HG02970 (cell line): ENCODE measurements around the gene KIAA1755.

Experiments
- ATAC-seq: cut with Tn5 transposase; IDR thresholded peaks from one replicate; pipeline ENCODE4 v1.9.1; 2021; ENCODE audit warnings: mild to moderate bottlenecking, moderate library complexity, moderate number of reproducible peaks; ENCODE audit not compliant: unreplicated experiment, low FRiP score

Gene KIAA1755

DNA sequence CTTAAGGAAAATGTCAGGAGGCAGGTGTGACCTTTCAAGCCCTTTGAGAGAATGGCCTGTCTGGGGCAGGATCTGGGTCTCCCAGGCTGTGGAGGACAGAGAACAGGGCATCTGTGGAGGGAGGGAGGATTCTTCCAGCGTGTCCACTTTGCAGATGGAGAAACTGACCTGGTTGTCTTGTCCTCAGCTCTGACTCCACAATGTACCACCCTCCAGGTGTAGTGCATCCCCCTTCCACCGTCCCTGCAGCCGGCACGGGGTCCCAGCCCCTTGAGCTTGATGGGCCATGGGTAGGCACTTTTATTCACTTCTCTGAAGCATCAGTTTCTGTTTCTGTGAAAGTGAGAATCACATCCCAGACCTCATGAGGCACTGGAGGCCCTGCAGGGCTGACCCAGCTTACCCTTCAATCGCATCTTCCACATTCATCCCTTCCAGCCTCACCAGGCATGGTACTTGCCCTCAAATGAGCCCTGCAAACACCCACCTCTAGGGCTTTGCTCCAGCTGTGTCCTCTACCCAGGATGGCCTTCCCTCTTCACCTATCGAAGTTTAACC lies 90.8 kb downstream of the KIAA1755 start:
- no peak for ATAC-seq

DNA sequence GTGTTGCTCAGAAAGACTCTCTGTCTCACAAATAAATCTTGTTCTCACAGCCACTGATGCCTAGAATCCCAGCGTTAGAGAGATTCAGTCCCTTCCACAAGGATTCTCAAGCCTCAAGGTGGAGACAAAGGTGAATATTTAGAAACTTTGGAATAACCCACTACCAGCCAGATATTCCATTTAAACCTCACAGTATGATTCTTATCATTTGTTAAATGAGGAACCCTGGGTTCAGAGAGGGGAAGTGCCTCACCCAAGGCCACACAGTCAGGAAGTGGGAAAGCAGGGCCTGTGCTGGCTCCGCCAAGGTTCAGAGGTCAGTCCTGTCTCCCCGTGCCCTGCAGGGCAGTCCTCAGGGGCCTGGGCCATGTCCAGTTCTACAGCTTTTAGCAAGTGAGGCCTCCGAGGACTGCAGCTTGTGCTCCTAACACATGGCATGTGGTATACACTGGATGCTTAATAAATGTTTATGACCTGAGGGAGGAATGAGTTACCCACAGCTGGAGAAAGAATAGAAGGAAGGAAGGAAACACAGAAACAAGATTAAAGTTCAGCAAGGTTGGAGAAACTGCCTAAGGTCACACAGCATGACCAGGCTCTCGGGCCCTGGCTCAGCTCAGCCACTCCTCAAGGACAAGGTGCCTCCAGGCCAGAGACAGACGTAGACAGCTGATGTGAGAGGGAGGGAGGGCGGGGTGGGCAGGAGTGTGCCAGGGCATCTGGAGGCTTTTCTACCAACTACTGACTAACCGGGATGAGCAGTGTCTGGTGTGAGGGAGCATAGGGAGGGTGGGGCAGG lies 91.5 kb downstream of the KIAA1755 start:
- no peak for ATAC-seq

DNA sequence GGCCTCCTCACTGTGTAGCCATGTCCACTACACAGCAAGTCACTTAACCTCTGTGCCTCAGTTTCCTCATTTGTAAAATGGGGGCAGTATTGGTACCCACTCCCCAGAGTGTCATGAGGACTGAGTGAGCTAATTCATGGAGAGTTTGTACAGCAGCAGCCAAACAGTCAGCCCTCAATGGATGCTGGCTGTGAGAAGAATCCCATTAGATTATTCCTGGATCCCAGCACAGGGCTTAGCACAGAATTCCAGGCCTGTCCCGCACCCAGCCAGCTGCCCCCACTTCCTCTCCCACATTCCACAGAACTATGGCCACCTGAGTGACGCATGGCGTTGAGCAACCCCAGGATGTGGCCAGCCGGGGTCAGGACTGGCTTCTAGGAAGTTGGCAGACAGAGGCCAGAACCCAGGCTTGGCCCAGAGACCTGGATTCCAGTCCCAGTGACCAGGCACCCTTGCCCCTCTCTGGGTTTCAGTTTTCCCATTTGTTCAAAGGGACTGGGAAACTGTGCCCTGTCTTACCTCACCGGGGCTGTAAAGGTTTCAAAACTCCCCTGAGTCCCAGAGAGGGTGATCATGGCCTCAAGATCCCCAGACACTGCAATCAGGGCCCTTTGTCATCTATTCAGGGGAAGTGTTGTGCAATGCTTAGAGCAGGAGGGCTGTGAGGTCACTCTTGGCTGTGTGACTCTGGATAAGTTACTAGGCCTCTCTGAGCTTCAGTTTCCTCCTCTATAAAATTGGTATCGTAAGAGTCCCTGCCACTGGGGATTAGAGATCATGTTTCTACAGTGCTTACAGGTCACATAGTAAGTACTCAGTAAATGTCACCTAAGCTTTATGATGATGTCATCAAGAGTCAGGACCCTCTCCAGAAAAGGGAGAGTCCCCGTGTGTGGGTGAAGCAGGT lies 92.4 kb downstream of the KIAA1755 start:
- no peak for ATAC-seq

DNA sequence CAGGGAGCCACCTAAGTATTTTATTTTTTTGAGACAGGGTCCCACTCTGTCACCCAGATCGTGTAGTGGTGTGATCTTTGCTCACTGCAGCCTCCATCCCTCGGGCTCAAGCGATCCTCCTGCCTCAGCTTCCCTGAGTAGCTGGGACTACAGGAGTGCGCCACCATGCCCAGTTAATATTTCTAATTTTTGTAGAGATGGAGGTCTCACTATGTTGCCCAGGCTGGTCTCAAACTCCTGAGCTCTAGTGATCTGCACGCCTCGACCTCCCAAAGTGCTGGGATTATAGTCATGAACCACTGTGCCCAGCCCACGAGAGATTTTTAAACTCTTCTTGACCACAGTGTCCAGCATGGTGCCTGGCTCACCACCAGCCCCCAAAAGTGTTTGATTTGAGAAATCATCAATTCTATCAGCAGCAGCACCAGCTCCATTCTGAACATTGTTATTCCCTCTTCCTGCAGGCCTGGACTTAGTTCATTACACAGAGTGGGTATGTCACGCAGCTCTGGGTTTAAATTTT lies 93.1 kb downstream of the KIAA1755 start:
- no peak for ATAC-seq

DNA sequence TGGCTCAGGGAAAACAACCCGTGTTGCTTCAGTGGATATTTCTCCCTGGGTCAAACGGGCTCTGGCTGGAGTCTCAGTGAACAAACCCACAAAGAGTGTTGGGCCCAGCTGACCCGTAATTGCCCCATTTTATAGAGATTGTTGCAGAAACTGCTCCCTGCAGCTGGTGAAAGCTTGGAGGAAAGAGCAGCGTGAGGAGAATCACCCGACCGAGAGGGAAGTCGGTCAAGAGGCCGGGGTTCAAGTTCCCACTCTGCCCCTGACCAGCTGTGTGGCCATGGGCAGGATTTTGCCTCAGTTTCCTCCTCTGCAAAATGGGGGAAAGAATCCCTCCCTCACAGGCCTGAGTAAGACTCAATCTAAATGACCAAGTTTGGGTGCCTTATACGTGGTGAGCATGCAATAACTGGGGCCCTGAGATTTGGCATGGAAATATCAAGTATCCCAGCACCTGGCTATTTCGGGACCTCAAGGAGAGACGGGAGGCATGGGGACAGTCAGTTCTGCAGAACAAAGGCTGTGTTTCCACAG lies 93.8 kb downstream of the KIAA1755 start:
- no peak for ATAC-seq

DNA sequence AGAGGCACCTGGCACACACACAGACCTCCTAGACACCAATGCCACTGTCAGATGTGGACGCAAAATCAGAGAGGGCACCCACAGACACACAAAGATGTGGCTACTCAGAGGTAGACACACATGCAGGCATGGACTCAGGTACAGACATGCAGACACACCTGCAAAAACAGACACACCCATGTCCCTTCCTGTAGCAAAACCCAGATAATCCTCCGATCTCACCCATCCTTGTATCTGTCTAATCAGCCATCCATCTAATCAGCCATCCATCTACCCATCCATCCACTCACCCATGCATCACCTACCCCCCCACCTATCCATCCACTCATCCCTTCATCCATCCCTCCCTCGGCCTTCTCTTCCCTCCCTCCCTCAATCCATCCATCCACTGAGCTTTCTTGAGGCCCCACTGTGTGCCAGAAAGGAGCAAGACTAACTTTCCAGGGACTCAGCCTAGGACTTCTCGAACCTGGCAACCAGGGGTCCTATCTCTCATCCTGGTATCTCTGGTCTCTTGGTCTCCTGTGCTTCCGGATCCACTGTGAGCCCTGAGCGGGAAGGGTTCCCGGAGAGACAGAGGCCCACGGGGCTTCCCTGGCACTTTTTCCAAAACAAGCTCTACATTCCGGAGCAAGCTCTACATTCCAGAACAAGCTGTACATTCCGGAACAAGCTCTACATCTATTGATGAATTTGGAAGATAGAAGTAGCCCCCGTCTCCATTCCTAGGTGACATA lies 94.4 kb downstream of the KIAA1755 start:
- ATAC-seq: no peak

DNA sequence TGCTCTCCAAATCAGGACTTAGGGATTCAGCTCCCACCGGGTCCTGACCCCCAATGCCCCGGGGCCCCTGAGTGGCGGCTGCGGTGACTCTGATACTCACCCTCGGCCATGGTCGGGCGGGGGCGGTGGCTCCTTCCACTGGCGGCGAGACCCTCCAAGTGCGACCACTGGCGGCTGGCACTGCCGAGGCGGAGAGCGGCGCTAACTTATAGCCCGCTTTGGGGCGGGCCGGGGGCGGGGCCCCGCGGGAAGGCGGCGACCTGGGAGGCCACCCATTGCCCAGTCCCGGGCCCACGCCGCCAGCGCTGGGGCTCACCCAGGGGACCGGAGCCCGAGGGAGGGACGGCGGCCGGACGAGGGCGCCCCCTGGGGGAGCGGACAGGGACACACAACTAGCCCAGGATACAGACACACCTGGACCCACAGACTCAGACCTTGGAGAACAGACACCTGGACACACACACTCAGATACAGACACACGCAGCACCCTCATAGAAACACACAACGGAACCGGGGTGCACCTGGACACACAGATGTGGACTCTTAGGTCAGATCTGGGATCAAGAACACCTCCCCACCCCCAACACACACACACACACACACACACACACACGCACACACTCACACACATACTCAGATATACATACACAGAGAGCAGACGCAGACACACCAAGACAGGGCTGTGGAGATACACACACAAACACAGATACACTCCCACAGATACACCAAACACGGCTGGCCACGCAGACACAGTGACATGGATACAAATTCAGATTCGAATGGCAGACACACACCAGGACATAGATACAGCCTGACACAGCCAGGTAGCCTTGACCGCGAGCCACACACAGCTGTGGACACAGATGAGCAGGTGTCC lies 95.2 kb downstream of the KIAA1755 start, which contains the start of gene TGM2:
Gene TGM2 (minus strand): TSS at position 182 of the 877 bp plus-strand sequence. CDS start 72 bp downstream, at position 110.
- peak; percentile 67 for ATAC-seq

DNA sequence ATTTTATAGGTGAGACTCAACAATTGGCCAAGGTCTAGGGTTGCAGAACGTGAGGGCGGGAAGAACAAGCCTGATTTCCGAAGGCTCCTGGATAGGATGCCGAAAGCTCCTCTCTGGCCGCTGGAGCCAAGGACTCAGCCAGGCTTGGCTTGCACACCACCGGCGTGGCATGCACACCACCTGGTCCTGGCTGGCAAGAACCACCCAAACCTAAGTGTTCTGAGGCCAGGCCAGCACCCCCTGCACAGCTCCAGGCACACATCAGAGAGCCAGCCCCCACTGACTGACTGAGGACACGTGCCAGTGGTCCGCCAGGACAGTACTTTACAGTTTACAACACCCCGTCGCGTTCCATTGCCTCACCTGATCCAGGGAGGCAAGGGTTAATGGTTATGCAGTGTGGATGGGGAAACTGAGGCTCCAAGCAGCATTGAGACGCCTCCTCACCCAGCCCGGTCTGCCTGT lies 95.9 kb downstream of the KIAA1755 start:
- no peak for ATAC-seq

DNA sequence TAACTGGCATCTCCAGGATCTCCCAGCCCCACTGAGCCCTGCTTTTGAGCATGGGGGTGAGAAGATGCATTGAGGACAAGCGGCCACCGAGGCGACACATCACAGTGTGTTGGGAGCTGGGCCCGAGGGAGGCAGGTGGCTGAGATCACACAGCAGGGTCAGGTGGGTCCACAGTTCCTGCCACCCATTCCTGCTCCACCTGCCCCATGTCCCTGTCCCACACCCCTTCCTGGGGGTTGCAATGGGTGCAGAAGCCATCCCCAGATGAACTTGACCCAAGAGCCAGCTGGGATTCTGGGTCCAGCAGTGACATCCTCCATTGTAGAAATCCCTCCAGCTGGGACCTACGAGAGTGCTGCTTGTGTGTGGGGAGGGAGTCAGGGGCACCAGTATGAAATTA lies 96.5 kb downstream of the KIAA1755 start:
- no peak for ATAC-seq

DNA sequence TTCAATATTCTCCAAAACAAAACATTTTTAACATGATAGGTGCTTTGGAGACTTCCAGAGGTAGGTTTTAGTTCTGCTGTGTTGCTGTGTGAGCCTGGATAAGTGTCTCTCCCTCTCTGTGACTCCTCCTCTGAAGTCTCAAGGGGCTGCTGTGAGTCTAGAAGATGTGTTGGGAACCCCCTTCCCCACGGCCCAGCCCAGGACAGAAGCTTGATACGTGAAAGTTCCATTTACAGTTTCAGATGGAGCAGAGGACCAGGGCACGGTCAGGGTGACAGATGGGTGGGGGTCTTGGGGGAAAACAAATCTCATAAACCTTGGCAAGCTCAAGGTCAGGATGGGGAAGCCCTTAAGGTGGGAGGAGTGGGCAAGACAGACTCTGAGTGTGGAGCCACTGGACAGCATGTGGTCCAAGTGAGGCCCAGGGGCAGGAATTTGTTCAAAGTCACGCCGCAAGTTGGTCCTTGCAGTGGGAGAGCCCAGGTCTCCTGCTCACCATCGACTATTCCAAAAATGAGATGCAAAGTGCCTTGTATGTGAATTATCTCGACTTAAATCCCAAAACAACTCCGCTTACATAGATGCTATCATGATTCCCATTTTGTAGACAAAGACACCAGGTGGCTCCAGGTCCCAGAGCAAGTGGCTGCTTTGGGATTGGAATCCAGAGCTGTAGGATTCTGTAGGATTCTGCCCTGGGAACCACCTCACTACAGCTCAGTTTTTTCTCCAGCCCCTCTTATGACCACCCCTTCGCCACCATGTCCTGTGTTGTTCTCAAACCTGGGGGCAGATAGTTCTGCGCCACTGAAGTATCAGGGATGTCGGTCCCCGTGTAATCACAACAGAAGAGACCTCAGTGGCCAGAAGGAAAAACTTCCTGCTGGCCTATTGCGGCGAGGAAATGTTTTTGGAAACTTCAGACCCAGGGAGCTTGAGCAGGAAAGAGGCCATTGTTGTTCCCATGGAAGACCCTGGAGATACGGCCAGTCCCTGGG lies 97.4 kb downstream of the KIAA1755 start:
- ATAC-seq: no peak

DNA sequence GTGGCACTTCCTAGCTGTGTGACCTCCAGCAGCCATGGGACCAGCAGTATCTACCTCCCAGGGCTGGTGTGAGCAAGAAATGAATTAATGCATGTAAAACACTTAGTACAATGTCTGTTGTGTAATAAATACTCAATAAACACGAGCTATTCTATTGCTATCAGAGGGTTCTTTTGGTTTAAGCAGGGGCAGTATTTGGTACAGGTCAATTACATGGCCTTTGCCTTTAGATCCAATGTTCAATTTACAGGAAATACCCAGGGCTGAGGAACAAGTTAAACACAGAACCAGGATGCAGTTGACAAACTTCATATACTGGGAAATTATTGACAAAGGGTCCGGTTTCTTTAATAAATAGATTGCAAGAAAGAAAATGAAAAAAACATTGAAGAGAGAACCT lies 98.4 kb downstream of the KIAA1755 start:
- no peak for ATAC-seq

DNA sequence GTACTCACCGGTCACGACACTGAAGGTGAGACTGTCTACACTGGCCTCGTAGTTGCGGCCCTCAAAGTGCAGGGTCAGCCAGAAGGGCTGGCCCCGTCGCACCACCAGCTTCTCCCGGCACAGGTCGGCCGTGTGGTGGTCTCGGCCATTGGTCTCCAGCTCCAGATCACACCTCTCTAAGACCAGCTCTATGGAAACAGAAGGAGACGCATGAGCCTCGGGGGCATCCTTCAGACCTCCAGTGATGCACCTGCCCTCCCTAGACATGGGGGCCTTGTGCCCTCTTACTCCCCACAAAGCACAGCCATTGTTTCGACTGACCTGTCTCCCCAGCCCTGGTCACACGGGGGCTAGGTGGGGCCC lies 99.1 kb downstream of the KIAA1755 start:
- ATAC-seq: no peak
